Measurements from ENCODE around the gene MYO16.

DNA sequence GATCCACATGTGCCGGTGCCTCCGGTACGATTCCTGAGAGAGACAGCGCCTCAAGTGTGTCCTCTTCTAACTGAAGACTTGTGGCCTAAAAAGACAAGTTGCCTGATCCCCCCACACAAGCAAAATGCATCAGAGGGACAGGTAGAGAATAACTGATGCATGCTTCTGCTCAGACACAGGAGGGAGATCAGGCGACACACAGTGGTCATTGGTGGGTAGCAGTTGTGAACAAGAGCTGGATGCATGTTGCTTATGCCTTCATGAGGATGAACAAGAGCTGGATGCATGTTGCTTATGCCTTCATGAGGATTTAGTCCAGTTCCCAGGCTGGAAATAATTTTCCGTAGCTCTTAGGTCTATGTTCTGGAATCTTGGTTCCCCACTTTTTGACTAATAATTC, 505.6 kb downstream of the MYO16 start:
- TF ChIP-seq CTCF (conservative IDR thresholded peaks at IDR 0.05; ENCODE audit: low read depth, low read length) (peak; percentile 40), EZH2 (IDR thresholded peaks at IDR 0.05; ENCODE audit: borderline replicate concordance, low read depth, low read length, poor library complexity, severe bottlenecking) (no peak)
